ENCODE results near the gene IQCM. TPM values are rescaled to one million over a fixed set of nuclear protein-coding genes. Genes with fewer than 3 reads are reported as not detected.

Gene IQCM
- total and polyA plus RNA-seq, 10 donors = not detected

- Histone ChIP-seq H3K4me1 (no peaks in the 10 kb centered on the region), H3K27ac (no peak overlapping the region), H3K36me3 (no peaks in the 10 kb centered on the region), H3K4me3 (no peak overlapping the region), H3K9me3 (peaks cover 0 to 17% (median 8%) of the 10 kb centered on the region in 8 donors), H3K27me3 (replicated peaks in 1 of 7) (no peaks in the 10 kb centered on the region)
- DNase-seq = no peak
- 58 to 88% (median 77%) methylated on average over 3 of the region's 3 CpGs for WGBS, 5 donors
- TF ChIP-seq CTCF (IDR thresholded peaks at IDR 0.05 in 8 of 11, conservative IDR thresholded peaks at IDR 0.05 in 3 of 11) (no peak), POLR2A (IDR thresholded peaks at IDR 0.05) (no peak), POLR2AphosphoS5 (IDR thresholded peaks at IDR 0.05) (no peak)
- intact Hi-C loops (cut with DNase I; ENCODE audit: low total_unique reads) = no loop called here
Measured at GRCh38 chr4:149718500-149718899, 97.1 kb downstream of the IQCM start.

- H3K27ac ChIP-seq = no peak overlapping the region
- no peaks in the 10 kb centered on the region for H3K27me3 ChIP-seq (replicated peaks in 1 of 7)
- no peaks in the 10 kb centered on the region for H3K4me1 ChIP-seq
- H3K9me3 ChIP-seq = peaks cover 0 to 17% (median 8%) of the 10 kb centered on the region in 8 donors
- H3K4me3 ChIP-seq = no peak overlapping the region
- H3K36me3 ChIP-seq = no peaks in the 10 kb centered on the region
- intact Hi-C loops (cut with DNase I; ENCODE audit: low total_unique reads) = no loop called here
- no peak for DNase-seq
- TF ChIP-seq POLR2AphosphoS5 (IDR thresholded peaks at IDR 0.05) (no peak), POLR2A (IDR thresholded peaks at IDR 0.05) (no peak), CTCF (IDR thresholded peaks at IDR 0.05 in 8 of 11, conservative IDR thresholded peaks at IDR 0.05 in 3 of 11) (no peak)
- WGBS, 5 donors = 68 to 83% (median 77%) methylated on average over 1 of the region's 1 CpG
Measured at GRCh38 chr4:149716728-149717127, 98.9 kb downstream of the IQCM start.

- intact Hi-C loops (cut with DNase I; ENCODE audit: low total_unique reads) = no loop called here
- DNase-seq = peak; percentile 68
- no peaks in the 10 kb centered on the region for H3K36me3 ChIP-seq
- H3K4me1 ChIP-seq = no peaks in the 10 kb centered on the region
- no peak overlapping the region for H3K4me3 ChIP-seq
- no peak for TF ChIP-seq POLR2A (IDR thresholded peaks at IDR 0.05)
- no peak for TF ChIP-seq POLR2AphosphoS5 (IDR thresholded peaks at IDR 0.05)
- no peak for TF ChIP-seq CTCF (IDR thresholded peaks at IDR 0.05 in 8 of 11, conservative IDR thresholded peaks at IDR 0.05 in 3 of 11)
- no peak overlapping the region for H3K27ac ChIP-seq
- peaks cover 0 to 17% (median 8%) of the 10 kb centered on the region in 8 donors for H3K9me3 ChIP-seq
- H3K27me3 ChIP-seq (replicated peaks in 1 of 7) = no peaks in the 10 kb centered on the region
- WGBS, 5 donors = 86 to 92% (median 90%) methylated on average over 10 to 14 of the region's 14 CpGs
Measured at GRCh38 chr4:149715822-149716585, 99.6 kb downstream of the IQCM start.

- H3K27ac ChIP-seq = no peak overlapping the region
- TF ChIP-seq POLR2AphosphoS5 (IDR thresholded peaks at IDR 0.05) = no peak
- TF ChIP-seq CTCF (IDR thresholded peaks at IDR 0.05 in 8 of 11, conservative IDR thresholded peaks at IDR 0.05 in 3 of 11) = no peak
- no peak for TF ChIP-seq POLR2A (IDR thresholded peaks at IDR 0.05)
- no peaks in the 10 kb centered on the region for H3K27me3 ChIP-seq (replicated peaks in 1 of 7)
- H3K9me3 ChIP-seq = peaks cover 0 to 17% (median 8%) of the 10 kb centered on the region in 8 donors
- H3K36me3 ChIP-seq = no peaks in the 10 kb centered on the region
- WGBS, 5 donors = 57 to 71% (median 66%) methylated on average over 3 of the region's 3 CpGs
- no peaks in the 10 kb centered on the region for H3K4me1 ChIP-seq
- intact Hi-C loops (cut with DNase I; ENCODE audit: low total_unique reads) = no loop called here
- no peak for DNase-seq
- H3K4me3 ChIP-seq = no peak overlapping the region
Measured at GRCh38 chr4:149713031-149713430, 102.6 kb downstream of the IQCM start.

All from spleen (tissue), 11 donors.